ENCODE results near the gene GGA1. TPM values are rescaled to one million over a fixed set of nuclear protein-coding genes. Genes with fewer than 3 reads are reported as not detected.

Gene GGA1
- total and polyA plus RNA-seq, 9 of the 15 experiments (the other 6 are each of a cell fraction or from before 2014, with no cell fraction given): 1.5 to 69.5 (median 31.6) TPM

DNA sequence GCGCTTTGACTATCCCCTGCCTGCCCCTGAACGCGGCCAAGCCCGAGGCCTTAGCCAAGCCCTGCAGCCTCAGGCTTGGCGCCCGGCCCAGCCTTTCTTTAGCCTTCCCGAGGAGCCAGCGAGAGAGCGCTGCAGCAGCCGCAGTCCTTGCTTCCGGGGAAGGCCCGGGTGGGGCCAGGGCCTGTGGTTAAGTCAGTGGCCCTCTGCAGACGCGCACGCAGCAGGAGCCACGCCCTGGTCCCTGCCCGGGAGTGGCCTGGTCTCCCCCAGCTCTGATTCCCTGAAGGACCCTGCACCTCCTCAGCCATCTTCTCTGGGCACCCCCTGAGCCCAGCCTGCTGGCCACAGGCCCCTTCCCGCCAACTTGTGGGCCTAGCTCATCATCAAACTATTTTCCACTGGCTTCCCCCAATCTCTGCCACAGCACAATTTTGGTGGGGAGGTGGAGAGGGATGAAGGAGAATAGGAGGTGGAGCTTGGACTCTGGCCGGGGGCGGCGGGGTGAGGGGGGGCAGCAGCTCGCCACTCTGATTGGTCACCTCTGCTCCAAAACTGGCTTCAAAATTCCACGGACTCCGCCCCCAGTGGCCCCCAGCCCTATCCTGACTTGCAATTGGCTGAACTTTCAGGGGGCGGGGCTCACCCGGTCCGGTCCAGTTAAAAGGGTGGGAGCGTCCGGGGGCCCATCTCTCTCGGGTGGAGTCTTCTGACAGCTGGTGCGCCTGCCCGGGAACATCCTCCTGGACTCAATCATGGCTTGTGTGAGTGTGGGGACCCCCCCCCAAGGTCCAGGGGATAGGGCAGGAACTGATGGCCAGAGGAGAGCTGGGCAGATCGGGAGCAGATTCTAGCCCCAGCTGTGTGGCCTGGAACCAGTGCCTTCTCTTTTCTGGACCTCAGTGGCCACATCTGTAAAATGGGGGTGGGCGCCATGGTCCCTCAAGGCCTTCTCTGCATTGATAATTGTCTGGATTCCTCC lies 66.6 kb downstream of the GGA1 start, which contains the start of gene LGALS1 (continued):
- TF ChIP-seq MYNN (IDR thresholded peaks at IDR 0.05) (0 out of 2 replicates have a peak, but pooled peaks have one; percentile 25), MYNN (CRISPR knock-in tag; IDR thresholded peaks at IDR 0.05) (no peak), LCOR (CRISPR knock-in tag; IDR thresholded peaks at IDR 0.05) (peak; percentile 100), FOXM1 (IDR thresholded peaks at IDR 0.05; ENCODE audit: low read depth) (peak; percentile 84), FOXM1 (CRISPR knock-in tag; IDR thresholded peaks at IDR 0.05; ENCODE audit: low read depth) (peak; percentile 64; the same call in 1 of the 2 replicates), PHF21A (IDR thresholded peaks at IDR 0.05; ENCODE audit: borderline replicate concordance, low read depth) (peak; percentile 56; the same call in 1 of the 2 replicates), POLR2AphosphoS5 (IDR thresholded peaks at IDR 0.05; ENCODE audit: control insufficient read depth, insufficient read depth, low read depth, low read length) (0 out of 2 replicates have a peak, but pooled peaks have one; percentile 20), ZNF263 (CRISPR knock-in tag; IDR thresholded peaks at IDR 0.05; ENCODE audit: borderline replicate concordance) (peak; percentile 96), FIP1L1 (IDR thresholded peaks at IDR 0.05; ENCODE audit: low read depth, low read length, poor library complexity, severe bottlenecking) (peak; percentile 27), SRF (CRISPR knock-in tag; IDR thresholded peaks at IDR 0.05) (peak in 1 of 2 experiments; percentile 12; a peak in 1 of 4 replicates), NR2C2 (CRISPR knock-in tag; IDR thresholded peaks at IDR 0.05) (no peak), NR2C2 (tag; IDR thresholded peaks at IDR 0.05) (peak; percentile 68), FOS (IDR thresholded peaks at IDR 0.05; ENCODE audit: extremely low read depth, insufficient read length) (peak; percentile 47), CREB1 (IDR thresholded peaks at IDR 0.05) (no peak), CREB1 (CRISPR knock-in tag; IDR thresholded peaks at IDR 0.05) (0 out of 2 replicates have a peak, but pooled peaks have one; percentile 19), TEAD1 (CRISPR knock-in tag; IDR thresholded peaks at IDR 0.05) (peak; percentile 31 to 38; a peak in 1 of 4 replicates), PTBP1 (IDR thresholded peaks at IDR 0.05; ENCODE audit: low read depth, low read length) (0 out of 2 replicates have a peak, but pooled peaks have one; percentile 72)
- TF ChIP-seq, protein P1, sequence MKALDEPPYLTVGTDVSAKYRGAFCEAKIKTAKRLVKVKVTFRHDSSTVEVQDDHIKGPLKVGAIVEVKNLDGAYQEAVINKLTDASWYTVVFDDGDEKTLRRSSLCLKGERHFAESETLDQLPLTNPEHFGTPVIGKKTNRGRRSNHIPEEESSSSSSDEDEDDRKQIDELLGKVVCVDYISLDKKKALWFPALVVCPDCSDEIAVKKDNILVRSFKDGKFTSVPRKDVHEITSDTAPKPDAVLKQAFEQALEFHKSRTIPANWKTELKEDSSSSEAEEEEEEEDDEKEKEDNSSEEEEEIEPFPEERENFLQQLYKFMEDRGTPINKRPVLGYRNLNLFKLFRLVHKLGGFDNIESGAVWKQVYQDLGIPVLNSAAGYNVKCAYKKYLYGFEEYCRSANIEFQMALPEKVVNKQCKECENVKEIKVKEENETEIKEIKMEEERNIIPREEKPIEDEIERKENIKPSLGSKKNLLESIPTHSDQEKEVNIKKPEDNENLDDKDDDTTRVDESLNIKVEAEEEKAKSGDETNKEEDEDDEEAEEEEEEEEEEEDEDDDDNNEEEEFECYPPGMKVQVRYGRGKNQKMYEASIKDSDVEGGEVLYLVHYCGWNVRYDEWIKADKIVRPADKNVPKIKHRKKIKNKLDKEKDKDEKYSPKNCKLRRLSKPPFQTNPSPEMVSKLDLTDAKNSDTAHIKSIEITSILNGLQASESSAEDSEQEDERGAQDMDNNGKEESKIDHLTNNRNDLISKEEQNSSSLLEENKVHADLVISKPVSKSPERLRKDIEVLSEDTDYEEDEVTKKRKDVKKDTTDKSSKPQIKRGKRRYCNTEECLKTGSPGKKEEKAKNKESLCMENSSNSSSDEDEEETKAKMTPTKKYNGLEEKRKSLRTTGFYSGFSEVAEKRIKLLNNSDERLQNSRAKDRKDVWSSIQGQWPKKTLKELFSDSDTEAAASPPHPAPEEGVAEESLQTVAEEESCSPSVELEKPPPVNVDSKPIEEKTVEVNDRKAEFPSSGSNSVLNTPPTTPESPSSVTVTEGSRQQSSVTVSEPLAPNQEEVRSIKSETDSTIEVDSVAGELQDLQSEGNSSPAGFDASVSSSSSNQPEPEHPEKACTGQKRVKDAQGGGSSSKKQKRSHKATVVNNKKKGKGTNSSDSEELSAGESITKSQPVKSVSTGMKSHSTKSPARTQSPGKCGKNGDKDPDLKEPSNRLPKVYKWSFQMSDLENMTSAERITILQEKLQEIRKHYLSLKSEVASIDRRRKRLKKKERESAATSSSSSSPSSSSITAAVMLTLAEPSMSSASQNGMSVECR (CRISPR knock-in tag; IDR thresholded peaks at IDR 0.05): peak; percentile 68; the same call in 1 of the 2 replicates
- TF ChIP-seq, protein P2, sequence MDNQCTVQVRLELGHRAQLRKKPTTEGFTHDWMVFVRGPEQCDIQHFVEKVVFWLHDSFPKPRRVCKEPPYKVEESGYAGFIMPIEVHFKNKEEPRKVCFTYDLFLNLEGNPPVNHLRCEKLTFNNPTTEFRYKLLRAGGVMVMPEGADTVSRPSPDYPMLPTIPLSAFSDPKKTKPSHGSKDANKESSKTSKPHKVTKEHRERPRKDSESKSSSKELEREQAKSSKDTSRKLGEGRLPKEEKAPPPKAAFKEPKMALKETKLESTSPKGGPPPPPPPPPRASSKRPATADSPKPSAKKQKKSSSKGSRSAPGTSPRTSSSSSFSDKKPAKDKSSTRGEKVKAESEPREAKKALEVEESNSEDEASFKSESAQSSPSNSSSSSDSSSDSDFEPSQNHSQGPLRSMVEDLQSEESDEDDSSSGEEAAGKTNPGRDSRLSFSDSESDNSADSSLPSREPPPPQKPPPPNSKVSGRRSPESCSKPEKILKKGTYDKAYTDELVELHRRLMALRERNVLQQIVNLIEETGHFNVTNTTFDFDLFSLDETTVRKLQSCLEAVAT (IDR thresholded peaks at IDR 0.05): peak in 1 of 2 experiments; percentile 74; a peak in 1 of 4 replicates
- TF ChIP-seq, protein P3, sequence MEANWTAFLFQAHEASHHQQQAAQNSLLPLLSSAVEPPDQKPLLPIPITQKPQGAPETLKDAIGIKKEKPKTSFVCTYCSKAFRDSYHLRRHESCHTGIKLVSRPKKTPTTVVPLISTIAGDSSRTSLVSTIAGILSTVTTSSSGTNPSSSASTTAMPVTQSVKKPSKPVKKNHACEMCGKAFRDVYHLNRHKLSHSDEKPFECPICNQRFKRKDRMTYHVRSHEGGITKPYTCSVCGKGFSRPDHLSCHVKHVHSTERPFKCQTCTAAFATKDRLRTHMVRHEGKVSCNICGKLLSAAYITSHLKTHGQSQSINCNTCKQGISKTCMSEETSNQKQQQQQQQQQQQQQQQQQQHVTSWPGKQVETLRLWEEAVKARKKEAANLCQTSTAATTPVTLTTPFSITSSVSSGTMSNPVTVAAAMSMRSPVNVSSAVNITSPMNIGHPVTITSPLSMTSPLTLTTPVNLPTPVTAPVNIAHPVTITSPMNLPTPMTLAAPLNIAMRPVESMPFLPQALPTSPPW (CRISPR knock-in tag; IDR thresholded peaks at IDR 0.05): peak; percentile 98

All from K562 (cell line).